ENCODE results near the gene NECTIN2.
"Not testable (repeated sequence)": the region's sequence is repeated elsewhere in the genome, so short reads cannot be mapped to it uniquely, and the experiment has no call there.

NECTIN2 gene

GRCh38 chr19:44824761-44825160, 21.3 kb upstream of the NECTIN2 start:
- no peak overlapping the region for H3K27ac Mint-ChIP-seq
- H3K4me3 Mint-ChIP-seq, result no peak overlapping the region
- H3K9me3 Mint-ChIP-seq, result no peaks in the 10 kb centered on the region
- no peaks in the 10 kb centered on the region for H3K36me3 Mint-ChIP-seq
- CTCF ChIA-PET, result no interaction called here
- DNase-seq, result no peak
- peaks cover 10% of the 10 kb centered on the region for H3K27me3 Mint-ChIP-seq
- H3K4me1 Mint-ChIP-seq, result no peaks in the 10 kb centered on the region

GRCh38 chr19:44832875-44833274, 13.2 kb upstream of the NECTIN2 start:
- DNase-seq, H3K9me3 Mint-ChIP-seq: not testable (repeated sequence)

GRCh38 chr19:44834399-44834798, 11.7 kb upstream of the NECTIN2 start:
- H3K27ac Mint-ChIP-seq, H3K4me3 Mint-ChIP-seq, H3K36me3 Mint-ChIP-seq, H3K9me3 Mint-ChIP-seq, H3K4me1 Mint-ChIP-seq, CTCF ChIA-PET, DNase-seq: not testable (repeated sequence)
- H3K27me3 Mint-ChIP-seq, result peaks cover 12% of the 10 kb centered on the region

More at GRCh38 chr19:44832875-44833274, 13.2 kb upstream of the NECTIN2 start:
- H3K36me3 Mint-ChIP-seq, H3K4me3 Mint-ChIP-seq, CTCF ChIA-PET, H3K4me1 Mint-ChIP-seq, H3K27ac Mint-ChIP-seq: not testable (repeated sequence)
- H3K27me3 Mint-ChIP-seq, result peaks cover 13% of the 10 kb centered on the region

- H3K27ac Mint-ChIP-seq, result no peak overlapping the region
- no peaks in the 10 kb centered on the region for H3K9me3 Mint-ChIP-seq
- peaks cover 3% of the 10 kb centered on the region for H3K27me3 Mint-ChIP-seq
- no peaks in the 10 kb centered on the region for H3K36me3 Mint-ChIP-seq
- CTCF ChIA-PET, result no interaction called here
- H3K4me1 Mint-ChIP-seq, result peaks cover 3% of the 10 kb centered on the region
- no peak for DNase-seq
- H3K4me3 Mint-ChIP-seq, result no peak overlapping the region
Observed at GRCh38 chr19:44839276-44839675, 6.8 kb upstream of the NECTIN2 start.

GRCh38 chr19:44840811-44841210, 5.3 kb upstream of the NECTIN2 start:
- Mint-ChIP-seq H3K27me3 (peaks cover 13% of the 10 kb centered on the region), H3K4me3 (no peak overlapping the region), H3K9me3 (no peaks in the 10 kb centered on the region), H3K4me1 (peaks cover 13% of the 10 kb centered on the region), H3K27ac (no peak overlapping the region), H3K36me3 (no peaks in the 10 kb centered on the region)
- no peak for DNase-seq
- CTCF ChIA-PET, result interaction anchor here (1.0 to 1.7 kb wide), 2 partner anchors 56 to 117 kb away, joined by 3 to 6 read pairs; no protein-coding TSS in a partner anchor

GRCh38 chr19:44841231-44841630, 4.9 kb upstream of the NECTIN2 start:
- H3K36me3 Mint-ChIP-seq, result no peaks in the 10 kb centered on the region
- H3K27me3 Mint-ChIP-seq, result peaks cover 17% of the 10 kb centered on the region
- no peak overlapping the region for H3K27ac Mint-ChIP-seq
- no peak for DNase-seq
- CTCF ChIA-PET, result interaction anchor here (1.0 to 1.7 kb wide), 2 partner anchors 56 to 117 kb away, joined by 3 to 6 read pairs; no protein-coding TSS in a partner anchor
- H3K4me3 Mint-ChIP-seq, result no peak overlapping the region
- H3K4me1 Mint-ChIP-seq, result peaks cover 16% of the 10 kb centered on the region
- no peaks in the 10 kb centered on the region for H3K9me3 Mint-ChIP-seq

- H3K27ac Mint-ChIP-seq, result peak overlapping the region; percentile 26
- peaks cover 56% of the 10 kb centered on the region for H3K27me3 Mint-ChIP-seq
- CTCF ChIA-PET, result interaction anchor here (1.0 to 1.8 kb wide), 2 partner anchors 62 to 122 kb away, joined by 6 to 9 read pairs; no protein-coding TSS in a partner anchor
- no peaks in the 10 kb centered on the region for H3K36me3 Mint-ChIP-seq
- H3K4me1 Mint-ChIP-seq, result peaks cover 25% of the 10 kb centered on the region
- no peak for DNase-seq
- no peaks in the 10 kb centered on the region for H3K9me3 Mint-ChIP-seq
- peak overlapping the region; percentile 72 for H3K4me3 Mint-ChIP-seq
Observed at GRCh38 chr19:44845286-44845611, 848 bp upstream of the NECTIN2 start.

- Mint-ChIP-seq H3K4me3 (peak overlapping the region; percentile 72), H3K36me3 (no peaks in the 10 kb centered on the region), H3K4me1 (peaks cover 26% of the 10 kb centered on the region), H3K27me3 (peaks cover 69% of the 10 kb centered on the region), H3K9me3 (no peaks in the 10 kb centered on the region), H3K27ac (no peak overlapping the region)
- DNase-seq, result no peak
- CTCF ChIA-PET, result interaction anchor here (1.0 to 1.8 kb wide), 3 partner anchors 44 to 123 kb away, joined by 3 to 9 read pairs (median 4); no protein-coding TSS in a partner anchor
Observed at GRCh38 chr19:44846455-44847143, 502 bp downstream of the NECTIN2 start.

- peaks cover 26% of the 10 kb centered on the region for H3K4me1 Mint-ChIP-seq
- DNase-seq, result peak; percentile 25
- H3K9me3 Mint-ChIP-seq, result no peaks in the 10 kb centered on the region
- CTCF ChIA-PET, result interaction anchor here (1.8 kb wide), 1 partner anchor 124 kb away, joined by 9 read pairs; no protein-coding TSS in a partner anchor
- H3K27me3 Mint-ChIP-seq, result peaks cover 77% of the 10 kb centered on the region
- H3K4me3 Mint-ChIP-seq, result peak overlapping the region; percentile 64
- no peaks in the 10 kb centered on the region for H3K36me3 Mint-ChIP-seq
- H3K27ac Mint-ChIP-seq, result no peak overlapping the region
Observed at GRCh38 chr19:44847144-44848035, 1.3 kb downstream of the NECTIN2 start.

- Mint-ChIP-seq H3K4me1 (peaks cover 26% of the 10 kb centered on the region), H3K9me3 (no peaks in the 10 kb centered on the region), H3K36me3 (no peaks in the 10 kb centered on the region), H3K27ac (no peak overlapping the region), H3K27me3 (peaks cover 83% of the 10 kb centered on the region), H3K4me3 (no peak overlapping the region)
- CTCF ChIA-PET, result no interaction called here
- no peak for DNase-seq
Observed at GRCh38 chr19:44848036-44848811, 2.1 kb downstream of the NECTIN2 start.

GRCh38 chr19:44848812-44849447, 2.8 kb downstream of the NECTIN2 start:
- Mint-ChIP-seq H3K27me3 (peaks cover 88% of the 10 kb centered on the region), H3K4me1 (peaks cover 26% of the 10 kb centered on the region), H3K36me3 (no peaks in the 10 kb centered on the region), H3K27ac (no peak overlapping the region), H3K9me3 (no peaks in the 10 kb centered on the region), H3K4me3 (no peak overlapping the region)
- DNase-seq, result no peak
- CTCF ChIA-PET, result no interaction called here

- Mint-ChIP-seq H3K9me3 (no peaks in the 10 kb centered on the region), H3K4me3 (no peak overlapping the region), H3K36me3 (no peaks in the 10 kb centered on the region), H3K27me3 (peaks cover 76% of the 10 kb centered on the region), H3K4me1 (peaks cover 16% of the 10 kb centered on the region), H3K27ac (no peak overlapping the region)
- no peak for DNase-seq
- CTCF ChIA-PET, result no interaction called here
Observed at GRCh38 chr19:44850641-44851109, 4.6 kb downstream of the NECTIN2 start.

GRCh38 chr19:44851427-44851826, 5.3 kb downstream of the NECTIN2 start:
- H3K4me3 Mint-ChIP-seq, result no peak overlapping the region
- H3K27ac Mint-ChIP-seq, result no peak overlapping the region
- DNase-seq, result no peak
- H3K4me1 Mint-ChIP-seq, result peaks cover 15% of the 10 kb centered on the region
- H3K9me3 Mint-ChIP-seq, result no peaks in the 10 kb centered on the region
- CTCF ChIA-PET, result no interaction called here
- H3K36me3 Mint-ChIP-seq, result no peaks in the 10 kb centered on the region
- H3K27me3 Mint-ChIP-seq, result peaks cover 74% of the 10 kb centered on the region

GRCh38 chr19:44855606-44856005, 9.5 kb downstream of the NECTIN2 start:
- H3K9me3 Mint-ChIP-seq, result no peaks in the 10 kb centered on the region
- H3K4me1 Mint-ChIP-seq, result peaks cover 6% of the 10 kb centered on the region
- CTCF ChIA-PET, result no interaction called here
- H3K27ac Mint-ChIP-seq, result no peak overlapping the region
- no peak for DNase-seq
- no peak overlapping the region for H3K4me3 Mint-ChIP-seq
- no peaks in the 10 kb centered on the region for H3K36me3 Mint-ChIP-seq
- H3K27me3 Mint-ChIP-seq, result peaks cover 35% of the 10 kb centered on the region

All from activated naive CD4-positive, alpha-beta T cell treated with anti-CD3 and anti-CD28 coated beads, Interleukin-2, amount 10 ng/mL, durations not matched to agents 7 days and 5 days (primary cell).